Amniotic epithelial cell (primary cell): Measurements from ENCODE around the gene OVOL1.

Experiments used
- DNase-seq: peaks from one replicate; pipeline ENCODE4 v3.0.0-alpha.2; 2010; ENCODE audit warnings: low read depth

OVOL1 gene

GRCh38 chr11:65777821-65778361 lies 9.0 kb upstream of the OVOL1 start:
- DNase-seq: no peak

DNA sequence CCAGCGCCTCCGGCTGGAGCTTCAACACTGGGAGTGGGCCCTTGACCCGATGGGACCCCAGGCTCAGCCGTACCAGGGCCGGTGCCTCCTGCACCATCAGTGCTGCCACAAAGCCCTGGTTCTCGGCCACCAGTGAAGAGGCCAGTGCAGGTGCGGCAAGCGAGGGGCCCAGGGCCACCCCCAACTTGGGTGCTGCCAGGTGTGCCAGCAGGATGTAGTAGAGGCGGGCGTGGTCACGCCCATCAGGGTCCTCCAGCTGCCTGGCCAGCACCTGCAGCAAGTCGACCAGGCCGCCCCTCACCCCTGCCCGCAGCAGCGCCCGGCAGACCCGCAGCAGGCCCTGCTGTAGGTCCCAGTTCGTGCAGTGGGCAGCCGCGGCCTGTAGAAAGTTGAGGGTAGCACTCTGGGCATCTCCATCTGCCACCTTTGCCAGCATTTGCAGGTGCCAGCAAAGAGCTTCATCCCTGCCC lies 8.4 kb upstream of the OVOL1 start:
- no peak for DNase-seq

- DNase-seq: no peak
Observed at GRCh38 chr11:65778901-65779668, 7.8 kb upstream of the OVOL1 start.

DNA sequence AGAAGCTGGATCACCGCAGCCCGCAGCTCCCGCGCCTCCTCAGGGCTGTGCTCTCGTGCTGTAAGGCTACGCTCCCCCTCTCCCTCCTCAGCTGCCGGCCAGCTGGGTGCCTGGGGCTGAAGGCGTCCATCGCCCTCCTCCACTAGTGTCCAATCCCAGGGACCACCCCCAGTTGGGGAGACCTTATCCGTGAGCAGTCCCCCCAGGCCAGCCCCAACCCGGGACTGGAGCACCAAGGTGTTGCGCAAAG lies 7.3 kb upstream of the OVOL1 start:
- no peak for DNase-seq

DNA sequence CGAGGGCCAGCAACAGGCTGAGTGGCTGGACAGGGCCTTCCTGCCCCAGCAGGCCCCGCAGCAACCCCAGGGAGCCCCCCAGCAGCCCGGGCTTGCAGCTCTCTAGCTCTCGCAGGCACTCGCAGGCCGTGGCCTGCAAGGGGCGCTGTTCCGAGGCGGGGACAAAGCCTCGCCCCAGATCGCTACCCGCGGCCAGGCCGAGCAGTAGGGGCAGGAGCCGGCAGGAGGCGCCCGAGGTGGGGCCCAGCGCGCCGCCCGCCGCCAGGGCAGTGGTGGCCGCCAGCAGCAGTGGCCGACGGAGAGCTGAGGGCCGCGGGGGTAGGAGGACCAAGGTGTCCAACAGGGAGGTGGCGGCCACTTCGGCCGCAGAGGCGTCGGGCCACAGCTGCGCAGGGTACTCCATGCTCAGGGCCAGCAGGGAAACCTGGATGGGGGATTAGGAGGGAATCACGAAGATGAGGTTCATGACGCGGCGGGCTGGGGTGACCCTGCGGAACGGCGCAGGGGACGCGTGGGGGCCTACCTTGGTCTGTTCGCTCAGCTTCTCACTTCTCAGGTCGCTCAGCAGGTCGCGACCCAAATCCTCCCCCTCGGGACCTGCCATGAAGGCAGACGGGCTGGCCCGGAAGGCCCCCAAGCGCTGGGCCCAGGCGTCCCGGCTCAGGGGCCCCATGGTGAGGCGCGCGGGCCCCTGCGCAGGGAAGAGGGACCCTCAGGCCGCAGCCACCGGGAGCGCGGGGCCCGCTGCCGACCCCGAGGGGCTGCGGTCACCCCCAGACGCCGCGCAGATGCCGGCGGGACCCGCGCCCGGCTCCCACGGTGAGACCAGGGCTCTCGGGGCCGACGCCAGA lies 6.7 kb upstream of the OVOL1 start:
- peak; percentile 68 for DNase-seq

GRCh38 chr11:65780770-65781151 lies 6.1 kb upstream of the OVOL1 start, which contains the start of gene AP5B1:
Gene AP5B1 (minus strand): TSS chr11:65780976. CDS start chr11:65780591, 385 bp downstream.
- DNase-seq: peak; percentile 44

GRCh38 chr11:65781152-65781961 lies 5.5 kb upstream of the OVOL1 start:
- DNase-seq: no peak

DNA sequence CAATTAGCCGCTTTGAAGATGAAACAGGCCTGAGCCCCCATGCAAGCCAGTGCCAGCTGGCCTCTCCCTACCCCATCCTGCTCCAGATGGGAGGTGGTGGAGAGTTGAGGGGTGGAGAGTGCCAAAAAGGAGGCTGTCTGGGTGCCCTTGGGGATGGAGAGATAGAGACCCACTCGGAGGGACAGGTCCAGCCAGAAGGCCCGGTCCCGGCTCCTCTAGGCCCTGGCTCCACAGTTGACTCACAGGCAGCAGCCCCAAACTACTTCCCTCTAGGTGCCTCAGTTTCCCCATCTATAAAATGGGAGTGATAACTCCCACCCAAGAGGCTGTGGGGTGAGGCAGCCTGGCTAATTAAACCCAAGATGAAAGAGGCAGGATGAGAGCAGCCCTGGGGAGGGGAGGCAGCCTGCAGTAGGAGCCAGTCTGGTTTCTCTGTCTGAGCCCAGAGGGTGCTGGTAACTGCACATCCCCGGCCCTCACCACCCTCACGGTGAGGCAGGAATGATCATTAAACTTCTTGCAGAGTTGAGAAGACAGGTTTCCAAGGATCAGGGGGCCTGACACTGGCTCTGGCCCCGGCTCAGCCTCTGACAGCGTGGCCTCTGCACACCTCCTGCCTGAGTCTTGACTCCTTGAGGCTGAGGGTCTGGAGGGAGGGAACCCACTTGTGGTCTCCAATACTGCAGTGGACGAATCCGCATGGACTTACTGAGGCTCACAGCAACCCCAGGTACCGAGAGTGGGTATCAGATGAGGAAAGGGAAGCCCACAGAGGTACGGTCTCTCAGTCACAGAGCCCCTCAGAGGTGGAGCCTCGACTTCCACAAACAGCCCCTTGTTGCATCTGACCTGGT lies 4.7 kb upstream of the OVOL1 start:
- DNase-seq: no peak

DNA sequence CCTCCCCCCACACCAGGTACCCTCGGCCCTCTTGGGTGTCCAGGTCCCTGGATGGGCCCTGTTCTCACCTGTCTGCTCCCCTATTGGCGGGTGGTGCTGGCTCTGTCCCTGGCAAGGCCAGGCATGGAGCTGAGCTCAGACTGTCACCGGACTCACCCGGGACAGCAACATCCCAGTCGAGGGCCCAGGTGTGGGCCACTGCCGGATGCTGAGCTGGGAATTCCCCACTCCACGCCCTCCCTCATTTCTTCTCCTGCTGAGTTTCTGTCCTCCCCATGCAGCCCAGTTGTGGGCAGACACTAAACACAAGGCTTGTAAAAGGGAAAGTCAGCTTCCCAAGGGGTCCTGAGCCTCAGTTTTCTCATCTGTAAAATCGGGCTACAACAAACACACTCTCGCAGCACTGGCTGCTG lies 4.0 kb upstream of the OVOL1 start:
- DNase-seq: no peak

DNA sequence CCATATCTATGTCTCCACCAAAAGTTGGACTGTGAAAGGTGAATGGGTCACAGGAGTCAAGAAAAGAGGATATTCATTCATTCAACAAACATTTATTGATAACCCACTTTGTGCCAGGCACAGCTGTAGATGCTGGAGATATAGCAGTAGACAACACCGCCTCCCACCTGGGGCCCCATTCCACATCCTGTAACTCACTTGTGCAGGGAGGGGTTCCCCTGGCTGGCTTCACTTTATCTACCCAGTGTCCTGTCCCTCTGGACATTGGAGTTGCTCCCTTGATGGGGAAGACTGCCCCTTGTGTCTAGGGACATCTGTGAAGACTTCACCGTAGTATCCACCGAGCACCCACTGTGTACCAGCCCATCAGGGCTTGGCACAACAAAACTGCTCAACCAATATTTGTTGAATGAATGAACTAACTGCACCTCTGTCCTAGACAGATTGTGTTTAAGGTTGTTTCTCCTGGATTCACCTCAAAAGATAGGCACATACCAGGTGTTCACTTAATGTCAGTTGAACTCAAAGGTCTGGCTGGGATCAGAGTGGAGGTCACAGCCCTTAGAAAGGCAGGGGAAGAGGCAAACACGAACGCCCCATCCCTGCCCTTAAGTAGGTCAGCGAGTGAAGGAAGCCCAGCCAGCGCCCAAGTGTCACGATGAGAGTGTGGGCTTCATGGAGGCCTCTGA lies 1.4 kb upstream of the OVOL1 start:
- no peak for DNase-seq

DNA sequence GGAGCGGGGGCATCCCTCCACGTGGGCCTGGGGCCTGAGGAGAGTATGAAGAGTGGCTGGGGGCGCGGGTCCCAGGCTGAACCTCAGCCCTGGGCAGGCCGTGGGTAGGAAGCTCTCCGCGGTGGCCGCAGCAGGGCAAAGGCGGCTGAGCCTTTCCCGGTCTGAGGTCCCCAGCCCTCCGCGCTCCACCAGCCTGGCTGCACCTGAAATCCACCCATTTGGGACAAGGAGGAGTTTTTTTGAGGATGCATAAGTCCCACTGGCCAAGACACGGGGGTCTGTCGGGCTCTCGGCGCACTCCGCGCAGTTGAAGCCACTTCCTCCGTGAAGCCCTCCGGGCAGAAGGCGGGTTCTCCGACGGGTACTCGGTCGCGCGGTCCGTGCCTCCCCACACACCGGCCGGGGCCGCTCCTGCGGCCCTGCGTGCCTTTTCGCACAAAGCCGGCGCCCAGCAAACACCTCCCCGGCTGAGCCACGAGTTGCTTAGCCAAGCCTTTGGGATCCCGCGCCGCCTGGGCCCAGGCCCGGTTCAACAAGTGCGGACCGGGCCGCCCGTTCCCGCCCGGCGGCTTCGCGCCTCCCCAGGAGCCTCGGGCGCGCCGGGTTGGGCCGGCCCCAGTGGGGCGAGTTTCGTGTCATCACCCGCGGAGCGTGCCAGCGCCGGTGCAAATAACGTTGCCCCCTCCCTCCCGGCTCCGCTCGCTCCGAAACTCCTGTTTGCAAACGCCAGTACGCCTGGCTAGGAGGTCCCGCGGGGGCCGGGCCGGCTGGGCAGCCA lies 666 bp upstream of the OVOL1 start:
- DNase-seq: no peak

- no peak for DNase-seq
Observed at GRCh38 chr11:65787649-65788622, 1.1 kb downstream of the OVOL1 start.

GRCh38 chr11:65788821-65789220 lies 2.0 kb downstream of the OVOL1 start:
- no peak for DNase-seq

DNA sequence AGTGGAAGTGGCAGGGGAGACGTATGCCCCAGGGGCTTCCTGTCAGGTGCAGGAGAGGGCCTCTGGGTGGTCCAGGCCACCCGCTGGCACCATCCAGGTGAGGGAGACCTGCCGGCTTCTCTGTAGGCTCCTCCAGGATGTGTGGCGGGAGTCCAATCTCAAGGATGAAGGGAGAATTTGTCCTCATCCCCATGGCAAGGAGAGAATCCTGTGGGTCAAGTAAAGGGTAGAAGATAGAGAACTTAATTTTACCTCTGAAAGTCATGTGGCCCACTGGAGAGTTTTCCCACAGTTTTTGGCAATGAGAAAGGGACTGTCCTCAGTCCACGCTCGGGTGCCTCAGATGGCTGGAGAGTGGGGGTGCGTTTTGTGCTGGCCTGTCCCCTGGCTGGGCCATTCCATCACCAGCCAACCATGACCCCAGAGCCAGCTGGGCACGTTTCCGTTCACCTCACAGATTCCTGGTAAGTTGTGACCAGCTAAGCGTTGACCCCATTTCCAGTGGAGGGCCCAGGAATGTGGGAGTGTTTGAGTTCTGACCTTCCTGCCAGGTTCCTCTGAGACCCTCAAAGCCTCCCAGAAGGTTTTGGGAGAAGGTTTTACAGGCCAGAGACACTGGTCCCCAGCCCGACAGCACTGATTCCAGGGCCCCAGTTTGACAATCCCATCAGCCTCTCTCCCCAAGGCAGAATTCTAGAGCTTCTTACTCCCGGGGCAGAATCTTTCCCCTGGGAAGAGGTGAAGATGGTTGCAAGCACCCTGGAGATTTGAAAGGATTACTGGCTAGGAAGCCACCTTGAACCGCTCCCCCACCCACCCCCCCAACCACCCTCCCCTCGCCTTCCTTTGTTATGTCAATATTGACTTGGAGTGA lies 2.6 kb downstream of the OVOL1 start:
- no peak for DNase-seq

- no peak for DNase-seq
Observed at GRCh38 chr11:65790104-65790901, 3.4 kb downstream of the OVOL1 start.

GRCh38 chr11:65790902-65791650 lies 4.2 kb downstream of the OVOL1 start:
- no peak for DNase-seq
